Tibial artery (tissue), 4 donors: ENCODE results near the gene MAP2K3.

ENCODE experiments used
- DNase-seq, 2 donors: peaks; one replicate each; pipeline ENCODE4 v3.0.0-alpha.2; 2019
- H3K27ac ChIP-seq, 2 donors: fragments of 200-600 bp; sonication (generic) in 1 of 2; 1 replicate in 1 of 2; 2 replicates in 1 of 2; pipeline ENCODE4 v1.5.1; 2018 to 2019; ENCODE audit warnings: mild to moderate bottlenecking in 1 of 2
- H3K27me3 ChIP-seq, 2 donors: fragments of 200-600 bp; sonication (generic) in 1 of 2; one replicate each; pipeline versions ENCODE4 v1.5.1 to v1.6.0; 2016 to 2019
- H3K36me3 ChIP-seq, 3 donors: fragments of 200-600 bp; sonication (generic) in 2 of 3; one replicate each; pipeline ENCODE4 v1.5.1; 2016 to 2019; ENCODE audit warnings: mild to moderate bottlenecking in 2 of 3
- H3K4me1 ChIP-seq, 4 donors: fragments of 200-600 bp; sonication (generic) in 2 of 4; 1 replicate in 3 of 4; 2 replicates in 1 of 4; pipeline ENCODE4 v1.5.1; 2016 to 2019
- H3K4me3 ChIP-seq, 2 donors: fragments of 200-600 bp; sonication (generic) in 1 of 2; 1 replicate in 1 of 2; 2 replicates in 1 of 2; pipeline ENCODE4 v1.5.1; 2018 to 2019; ENCODE audit warnings: mild to moderate bottlenecking in 2 of 2
- H3K9me3 ChIP-seq, 3 donors: fragments of 200-600 bp; sonication (generic) in 1 of 3; one replicate each; pipeline ENCODE4 v1.5.1; 2016 to 2019
- intact Hi-C: fragments of 100-400 bp; cut with DNase I; formaldehyde crosslinking; loops from one replicate; pipeline ENCODE4 v1.15.0; 2023; ENCODE audit warnings: low total_unique reads
- TF ChIP-seq, protein P1 (sequence below), 2 experiments: fragments of 200-600 bp in 1 of 2; fragments of 450-650 bp in 1 of 2; IDR thresholded peaks; one replicate each; pipeline ENCODE4 v1.5.1; 2017 to 2019; ENCODE audit warnings: antibody characterized with exemption in 2 of 2, mild to moderate bottlenecking in 1 of 2, moderate library complexity in 1 of 2

MAP2K3 gene

DNA sequence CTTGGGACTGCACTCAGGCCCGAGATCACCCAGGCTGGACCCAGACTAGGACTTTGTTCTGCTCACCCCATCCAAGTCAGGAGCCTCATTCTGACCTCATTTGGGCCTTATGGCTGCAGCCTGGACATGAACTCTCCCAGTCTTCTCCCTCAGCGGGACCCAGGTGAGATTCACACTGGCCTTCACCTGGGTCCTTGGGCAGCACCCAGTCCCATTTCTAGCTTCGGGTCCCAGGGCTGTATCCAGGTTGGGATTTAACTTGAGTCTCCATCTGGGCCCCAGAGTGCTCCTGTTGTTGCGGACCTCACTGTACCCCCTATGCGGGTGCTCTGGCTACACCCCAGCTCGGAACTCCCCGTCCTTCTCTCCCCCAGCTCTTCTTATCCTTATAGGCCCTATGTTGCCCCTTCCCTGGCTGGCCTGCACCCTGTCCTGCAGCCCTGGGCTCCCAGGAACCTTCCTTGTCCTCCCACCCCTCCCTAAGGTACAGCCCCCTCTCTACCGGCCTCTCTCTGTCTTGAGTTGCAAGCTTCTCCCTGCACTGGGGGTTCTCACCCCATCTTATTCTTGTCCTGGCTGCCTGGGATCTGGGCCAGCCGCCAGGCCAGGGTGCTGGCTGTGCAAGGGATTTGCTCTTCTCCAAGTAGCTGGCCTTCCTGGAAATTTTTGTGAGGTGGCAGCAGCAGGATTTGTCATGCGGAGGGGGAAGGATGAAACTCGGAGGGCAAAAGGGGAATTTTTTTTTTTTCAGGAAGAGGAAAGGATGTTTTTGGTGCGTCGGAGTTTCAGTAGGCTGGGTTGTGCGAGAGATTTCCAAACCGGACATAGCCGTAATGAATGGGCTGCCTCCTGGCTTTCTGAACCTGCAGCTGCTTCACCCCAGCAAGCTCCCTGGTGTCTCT is 904 bp downstream of the MAP2K3 start:
- Histone ChIP-seq H3K4me1 (peaks cover 4 to 76% (median 66%) of the 10 kb centered on the region in 4 donors), H3K4me3 (peak overlapping the region; percentile 63 to 97), H3K27me3 (no peaks in the 10 kb centered on the region), H3K9me3 (no peaks in the 10 kb centered on the region), H3K36me3 (no peaks in the 10 kb centered on the region), H3K27ac (peak overlapping the region; percentile 86 to 97)
- TF ChIP-seq, protein P1, sequence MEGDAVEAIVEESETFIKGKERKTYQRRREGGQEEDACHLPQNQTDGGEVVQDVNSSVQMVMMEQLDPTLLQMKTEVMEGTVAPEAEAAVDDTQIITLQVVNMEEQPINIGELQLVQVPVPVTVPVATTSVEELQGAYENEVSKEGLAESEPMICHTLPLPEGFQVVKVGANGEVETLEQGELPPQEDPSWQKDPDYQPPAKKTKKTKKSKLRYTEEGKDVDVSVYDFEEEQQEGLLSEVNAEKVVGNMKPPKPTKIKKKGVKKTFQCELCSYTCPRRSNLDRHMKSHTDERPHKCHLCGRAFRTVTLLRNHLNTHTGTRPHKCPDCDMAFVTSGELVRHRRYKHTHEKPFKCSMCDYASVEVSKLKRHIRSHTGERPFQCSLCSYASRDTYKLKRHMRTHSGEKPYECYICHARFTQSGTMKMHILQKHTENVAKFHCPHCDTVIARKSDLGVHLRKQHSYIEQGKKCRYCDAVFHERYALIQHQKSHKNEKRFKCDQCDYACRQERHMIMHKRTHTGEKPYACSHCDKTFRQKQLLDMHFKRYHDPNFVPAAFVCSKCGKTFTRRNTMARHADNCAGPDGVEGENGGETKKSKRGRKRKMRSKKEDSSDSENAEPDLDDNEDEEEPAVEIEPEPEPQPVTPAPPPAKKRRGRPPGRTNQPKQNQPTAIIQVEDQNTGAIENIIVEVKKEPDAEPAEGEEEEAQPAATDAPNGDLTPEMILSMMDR (IDR thresholded peaks at IDR 0.05), result no peak
- intact Hi-C loops, result loop anchor here (5.0 to 10.0 kb wide), 3 partner anchors 118 to 241 kb away; partner anchors contain the start of gene USP22
- DNase-seq, result peak; percentile 48 to 76

DNA sequence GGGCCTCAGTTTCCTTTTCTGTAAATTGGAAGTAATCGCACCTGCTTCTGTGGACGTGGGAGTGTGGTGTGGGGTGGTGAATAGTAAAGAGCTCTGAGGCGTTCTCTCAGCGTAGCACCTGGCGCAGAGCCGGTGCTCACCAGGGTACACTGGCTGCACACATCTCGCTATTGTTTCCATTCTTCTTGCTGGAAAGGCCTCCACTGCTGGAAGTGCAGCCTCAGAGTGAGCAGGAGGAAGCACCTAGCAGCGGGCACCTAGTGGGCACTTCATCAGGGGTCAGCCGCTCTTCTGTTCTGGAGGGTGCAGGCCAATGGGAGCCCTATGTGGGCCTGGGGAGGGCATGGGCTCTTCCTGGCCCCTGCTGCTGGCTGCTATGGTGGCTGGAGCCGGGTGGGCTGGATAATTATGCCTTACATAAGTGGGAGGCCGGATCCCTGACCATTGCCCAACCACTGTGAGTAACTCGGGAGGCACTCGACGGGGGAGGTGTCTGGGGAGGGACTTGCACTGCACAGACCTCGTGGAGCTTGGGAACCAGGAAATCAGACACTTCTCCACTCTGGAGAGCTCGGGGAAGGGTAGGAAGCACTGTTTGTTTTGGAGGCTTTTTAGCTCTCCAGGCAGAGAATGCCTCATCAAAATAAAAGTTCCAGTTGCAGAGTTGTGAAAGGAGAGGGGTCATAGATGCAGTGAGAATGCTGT is 1.7 kb downstream of the MAP2K3 start:
- TF ChIP-seq, protein P1 (IDR thresholded peaks at IDR 0.05), result peak in 1 of 2 experiments; percentile 17
- Histone ChIP-seq H3K9me3 (no peaks in the 10 kb centered on the region), H3K4me1 (peaks cover 4 to 74% (median 66%) of the 10 kb centered on the region in 4 donors), H3K36me3 (no peaks in the 10 kb centered on the region), H3K4me3 (peak overlapping the region; percentile 63 to 97), H3K27me3 (no peaks in the 10 kb centered on the region), H3K27ac (peak overlapping the region; percentile 86 to 97)
- intact Hi-C loops, result loop anchor here (5.0 to 10.0 kb wide), 3 partner anchors 119 to 241 kb away; partner anchors contain the start of gene USP22
- DNase-seq, result peak; percentile 98

DNA sequence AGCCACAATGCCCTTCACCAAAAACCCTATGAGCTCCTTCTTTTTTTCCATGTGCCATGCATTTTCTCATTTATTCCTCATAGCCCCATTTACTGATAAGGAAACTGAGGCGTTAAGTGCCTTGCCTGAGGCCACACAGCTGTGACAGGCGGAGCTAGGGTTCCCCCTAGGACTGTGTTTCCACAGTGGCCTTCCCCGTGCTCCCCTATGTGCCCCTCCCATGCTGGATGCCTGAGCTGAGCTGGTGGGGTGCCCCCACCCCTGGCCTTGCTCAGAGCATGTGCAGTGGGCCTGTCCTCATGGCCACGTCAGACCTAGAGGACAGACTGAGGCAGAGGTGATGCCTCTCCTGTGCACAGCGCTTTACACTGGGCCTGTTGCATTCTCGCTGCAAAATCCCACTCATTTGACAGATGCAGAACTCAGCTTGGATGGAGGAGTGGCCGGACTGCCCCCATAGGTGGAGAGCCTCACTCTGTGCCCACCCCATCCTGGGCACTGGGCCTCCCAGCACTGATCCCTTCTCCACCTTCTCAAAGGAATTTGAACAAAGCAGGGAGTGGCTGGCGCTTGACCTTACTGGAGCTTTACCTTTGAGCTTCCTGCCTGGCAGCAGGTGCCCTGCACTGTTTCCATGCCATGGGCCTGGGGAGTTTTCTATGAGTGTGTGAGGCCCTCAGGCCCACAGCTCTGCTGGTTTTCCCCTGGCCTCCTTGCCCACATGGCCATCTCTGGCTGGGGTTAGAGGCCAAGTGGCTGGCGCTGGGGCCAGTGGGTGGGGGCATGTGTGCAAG is 2.6 kb downstream of the MAP2K3 start:
- H3K4me1 ChIP-seq, result peaks cover 4 to 78% (median 60%) of the 10 kb centered on the region in 4 donors
- TF ChIP-seq, protein P1 (IDR thresholded peaks at IDR 0.05), result no peak
- no peaks in the 10 kb centered on the region for H3K27me3 ChIP-seq
- H3K27ac ChIP-seq, result peak overlapping the region; percentile 86 to 97
- no peaks in the 10 kb centered on the region for H3K9me3 ChIP-seq
- no peak for DNase-seq
- H3K4me3 ChIP-seq, result peak overlapping the region; percentile 63 to 97
- intact Hi-C loops, result loop anchor here (5.0 to 10.0 kb wide), 3 partner anchors 120 to 242 kb away; partner anchors contain the start of gene USP22
- peaks cover 0 to 8% (median 5%) of the 10 kb centered on the region in 3 donors for H3K36me3 ChIP-seq

DNA sequence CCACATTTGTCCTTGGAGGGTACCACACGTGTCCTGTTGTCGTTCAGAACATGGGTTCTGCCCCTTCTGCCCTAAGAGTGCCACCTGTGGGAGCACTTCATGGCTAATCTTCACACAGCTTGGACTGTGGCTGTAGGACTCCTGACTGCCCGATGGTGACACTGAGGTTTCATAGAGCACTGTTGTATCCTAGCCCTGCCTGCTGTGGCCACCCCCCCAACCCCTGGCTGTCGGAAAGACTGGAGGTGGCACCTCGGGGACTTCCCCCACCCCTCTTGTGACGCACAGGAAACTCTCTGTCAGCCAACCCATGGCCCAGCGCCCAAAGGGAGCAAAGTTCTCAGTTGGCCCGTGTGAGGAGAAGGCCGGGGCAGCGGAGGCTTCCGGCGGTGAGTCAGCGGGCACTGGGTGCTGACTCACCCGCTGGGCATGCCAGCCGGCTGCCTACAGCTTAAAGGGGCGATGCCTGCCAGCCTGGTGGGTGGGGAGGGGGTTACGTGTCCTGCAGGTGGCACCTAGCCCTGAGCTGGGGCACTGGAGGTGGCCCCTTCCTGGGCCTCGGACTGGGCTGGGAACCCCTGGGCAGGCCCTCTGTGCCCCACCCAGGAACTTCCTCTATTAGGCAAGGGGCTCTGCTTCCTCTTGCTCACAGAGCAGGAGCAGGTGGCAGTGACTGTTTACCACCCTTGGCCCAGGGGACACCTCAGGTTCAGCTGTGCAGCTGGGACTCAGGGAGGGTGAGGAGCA is 3.4 kb downstream of the MAP2K3 start:
- TF ChIP-seq, protein P1 (IDR thresholded peaks at IDR 0.05), result peak in 1 of 2 experiments; percentile 15
- Histone ChIP-seq H3K27me3 (no peaks in the 10 kb centered on the region), H3K36me3 (peaks cover 0 to 9% (median 5%) of the 10 kb centered on the region in 3 donors), H3K27ac (peak overlapping the region; percentile 86 to 97), H3K4me3 (peak overlapping the region; percentile 63 to 97), H3K9me3 (no peaks in the 10 kb centered on the region), H3K4me1 (peaks cover 4 to 74% (median 54%) of the 10 kb centered on the region in 4 donors)
- peak; percentile 97 to 99 for DNase-seq
- intact Hi-C loops, result loop anchor here (5.0 to 10.0 kb wide), 3 partner anchors 121 to 243 kb away; partner anchors contain the start of gene USP22
